Renal cortex interstitium (tissue), 11 donors: ENCODE results near the gene NR5A1. TPM values are rescaled to one million over a fixed set of nuclear protein-coding genes. Genes with fewer than 3 reads are reported as not detected.

Experiments
- DNase-seq, 11 donors: peaks; one replicate each; pipeline ENCODE4 v3.0.0-alpha.2; 2013; ENCODE audit warnings: low read depth in 9 of 11, low spot score in 4 of 11; ENCODE audit errors: extremely low read depth in 1 of 11
- polyA plus RNA-seq, 3 donors: library from polyadenylated mRNA; unstranded; fragments of 120-200 nt; gene quantifications; one replicate each; pipeline ENCODE4 v1.2.1, GENCODE V29; 2013; ENCODE audit not compliant: insufficient read length in 3 of 3

Gene NR5A1
- polyA plus RNA-seq, 3 donors: 0.06 to 0.11 (median 0.11) TPM

GRCh38 chr9:124520206-124520596, 13.0 kb upstream of the NR5A1 start:
- DNase-seq: no peak

GRCh38 chr9:124518116-124518515, 10.9 kb upstream of the NR5A1 start:
- no peak for DNase-seq

- no peak for DNase-seq
These were observed 10.4 kb upstream of the NR5A1 start for GRCh38 chr9:124517600-124517999.

- DNase-seq: no peak
These were observed 7.7 kb upstream of the NR5A1 start for GRCh38 chr9:124514874-124515273.

- no peak for DNase-seq
These were observed 6.9 kb upstream of the NR5A1 start for GRCh38 chr9:124514125-124514524.

- no peak for DNase-seq
These were observed 6.3 kb upstream of the NR5A1 start for GRCh38 chr9:124513376-124513994.

- no peak for DNase-seq
These were observed 5.6 kb upstream of the NR5A1 start for GRCh38 chr9:124512806-124513204.

- no peak for DNase-seq
These were observed 4.9 kb upstream of the NR5A1 start for GRCh38 chr9:124511891-124512805.

GRCh38 chr9:124511426-124511840, 4.2 kb upstream of the NR5A1 start:
- no peak for DNase-seq

- no peak for DNase-seq
These were observed 3.6 kb upstream of the NR5A1 start for GRCh38 chr9:124510650-124511425.

- DNase-seq: no peak
These were observed 753 bp upstream of the NR5A1 start for GRCh38 chr9:124507880-124508423.

- no peak for DNase-seq
These were observed 766 bp downstream of the NR5A1 start for GRCh38 chr9:124506433-124506832.

GRCh38 chr9:124505901-124506346, 1.3 kb downstream of the NR5A1 start:
- no peak for DNase-seq

GRCh38 chr9:124505006-124505900, 1.9 kb downstream of the NR5A1 start:
- no peak for DNase-seq

GRCh38 chr9:124504530-124505005, 2.6 kb downstream of the NR5A1 start:
- DNase-seq: no peak

GRCh38 chr9:124503713-124504529, 3.3 kb downstream of the NR5A1 start:
- no peak for DNase-seq
